GM21528 (cell line): ENCODE results near the gene FGD3.

Experiments
- ATAC-seq: cut with Tn5 transposase; IDR thresholded peaks from one replicate; pipeline ENCODE4 v1.9.1; 2021; ENCODE audit warnings: mild to moderate bottlenecking, moderate library complexity; ENCODE audit not compliant: unreplicated experiment, low FRiP score

Gene FGD3

DNA sequence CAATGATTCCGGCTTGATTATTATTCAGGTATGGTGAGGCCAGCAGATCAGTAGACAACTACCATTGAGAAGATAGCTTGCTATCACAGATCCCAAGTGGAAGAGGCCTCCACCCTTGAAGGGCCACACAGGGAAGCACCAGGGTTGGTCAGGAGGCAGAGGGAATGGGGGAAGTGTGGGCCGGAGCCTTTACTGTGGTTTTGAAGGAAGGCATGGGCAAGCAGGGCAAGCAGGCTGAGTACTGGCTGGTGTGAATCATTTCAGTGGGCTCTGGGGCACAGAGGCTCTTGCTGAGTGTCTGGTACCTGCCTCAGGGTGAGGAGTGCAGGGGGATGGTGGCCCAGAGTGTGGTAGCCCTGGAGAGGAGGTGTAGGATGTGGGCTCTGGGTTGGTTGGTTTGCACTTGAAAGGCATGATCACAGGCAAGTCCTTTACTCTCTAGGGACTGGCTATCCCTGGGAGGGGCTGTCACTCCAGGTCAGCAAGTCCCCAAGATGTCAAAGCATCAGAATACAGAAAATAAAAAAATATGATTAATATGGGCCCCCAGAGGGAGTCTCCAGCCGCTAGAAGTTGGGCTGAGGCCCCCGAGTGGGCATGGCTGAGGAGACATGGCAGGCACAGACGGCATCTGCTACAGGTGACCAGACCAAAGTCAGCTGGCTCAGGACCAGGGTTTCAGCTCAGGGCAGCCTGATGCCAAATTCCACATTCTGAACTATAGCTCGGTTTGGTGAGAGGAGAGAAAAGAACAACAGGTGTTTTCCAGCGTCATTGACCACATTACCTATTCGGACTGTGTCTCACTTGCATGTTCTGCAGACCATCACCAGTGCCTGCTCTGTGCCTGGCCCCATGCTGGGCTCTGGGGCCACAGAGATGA, 101.5 kb downstream of the FGD3 start:
- ATAC-seq: no peak

DNA sequence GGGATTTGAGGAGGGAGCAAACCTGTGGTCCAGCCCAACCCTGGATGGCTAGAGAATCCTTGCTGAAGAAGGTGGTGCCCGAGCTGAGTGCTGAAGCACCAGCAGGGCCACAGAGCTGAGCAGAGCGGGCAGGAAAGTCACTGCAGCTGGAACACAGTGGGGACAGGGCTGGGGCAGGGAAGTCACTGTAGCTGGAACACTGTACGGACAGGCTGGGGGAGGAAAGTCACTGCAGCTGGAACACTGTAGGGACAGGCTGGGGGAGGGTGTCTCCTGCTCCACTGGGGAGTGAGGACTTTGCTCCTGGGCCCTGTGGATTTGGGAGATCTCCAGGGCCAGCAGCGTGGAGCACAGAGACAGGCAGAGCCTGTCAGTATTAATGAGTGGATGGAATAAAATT, 102.2 kb downstream of the FGD3 start:
- ATAC-seq: no peak

DNA sequence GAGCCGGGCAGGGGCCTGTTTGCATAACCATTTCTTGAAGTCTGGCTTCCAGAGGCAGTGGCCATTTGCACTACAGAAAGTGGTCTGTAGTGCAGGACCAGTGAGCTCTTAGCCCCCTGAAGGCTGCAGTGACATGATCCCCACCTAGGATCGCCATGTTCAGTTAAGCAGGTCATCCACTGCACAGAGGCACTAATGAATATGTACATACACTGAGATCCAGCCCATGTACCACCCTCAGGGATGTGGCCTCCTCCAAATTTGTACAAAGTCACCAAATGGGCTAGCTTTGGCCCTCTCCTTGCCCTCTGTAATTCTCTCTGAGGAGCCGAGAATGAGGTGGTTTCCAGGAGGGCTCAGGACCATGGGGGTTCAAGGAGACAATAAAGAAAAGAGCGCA, 102.9 kb downstream of the FGD3 start:
- ATAC-seq: no peak

DNA sequence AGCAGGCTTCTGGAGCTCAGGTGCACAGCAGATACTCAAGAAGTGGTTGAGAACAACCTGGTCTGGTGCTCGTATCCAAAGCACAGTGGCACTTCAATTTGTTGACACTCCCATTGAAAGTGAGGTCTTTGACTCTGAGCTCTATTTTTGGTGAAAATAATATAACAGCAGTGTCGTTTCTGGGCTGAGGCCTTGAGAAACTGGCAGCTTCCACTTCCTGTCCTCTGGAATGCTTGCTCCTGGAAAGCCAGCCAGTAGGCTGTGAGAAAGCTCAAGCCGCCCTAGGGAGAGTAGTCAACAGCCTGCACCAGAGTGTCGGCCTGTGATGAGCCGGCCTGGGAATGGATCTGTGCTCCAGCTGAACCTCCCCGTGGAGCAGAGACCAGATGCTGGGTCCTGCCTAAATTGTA, 104.4 kb downstream of the FGD3 start:
- no peak for ATAC-seq

DNA sequence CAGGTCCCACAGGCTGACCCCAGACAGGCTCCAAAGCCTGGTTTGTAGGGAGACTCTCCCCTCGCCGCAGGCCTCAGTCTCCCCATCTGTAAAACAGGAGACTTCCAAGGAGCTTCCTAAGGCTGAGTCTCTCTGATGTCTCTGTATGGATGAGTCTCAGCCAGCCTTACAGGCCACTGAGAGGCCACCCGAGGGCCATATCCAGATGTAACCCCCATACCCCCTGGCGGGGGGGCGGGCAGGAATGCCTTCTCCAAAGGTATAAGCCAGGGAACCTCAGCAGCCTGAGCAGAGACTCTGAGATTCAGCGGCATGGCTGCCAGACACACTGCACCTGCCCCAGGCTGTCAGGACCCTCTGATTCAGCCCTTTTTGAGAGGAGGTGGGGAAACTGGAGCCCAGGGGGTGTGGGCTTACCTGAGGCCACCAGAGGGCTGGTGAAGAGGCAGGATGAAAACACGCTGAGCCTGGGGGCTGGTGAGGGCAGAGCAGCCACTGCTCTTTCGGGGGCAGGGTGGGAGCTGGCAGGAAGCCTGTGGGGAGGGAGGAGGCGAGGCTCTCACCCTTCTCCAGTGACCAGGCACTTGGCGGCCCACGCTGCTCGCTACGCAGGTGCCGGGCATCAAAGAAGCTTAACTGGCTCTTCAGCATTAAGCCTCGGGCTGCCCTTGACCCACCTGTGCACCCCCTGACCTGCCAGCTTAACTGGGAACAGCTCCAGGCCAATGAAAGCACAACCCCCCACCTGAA, 105.6 kb downstream of the FGD3 start:
- ATAC-seq: no peak

DNA sequence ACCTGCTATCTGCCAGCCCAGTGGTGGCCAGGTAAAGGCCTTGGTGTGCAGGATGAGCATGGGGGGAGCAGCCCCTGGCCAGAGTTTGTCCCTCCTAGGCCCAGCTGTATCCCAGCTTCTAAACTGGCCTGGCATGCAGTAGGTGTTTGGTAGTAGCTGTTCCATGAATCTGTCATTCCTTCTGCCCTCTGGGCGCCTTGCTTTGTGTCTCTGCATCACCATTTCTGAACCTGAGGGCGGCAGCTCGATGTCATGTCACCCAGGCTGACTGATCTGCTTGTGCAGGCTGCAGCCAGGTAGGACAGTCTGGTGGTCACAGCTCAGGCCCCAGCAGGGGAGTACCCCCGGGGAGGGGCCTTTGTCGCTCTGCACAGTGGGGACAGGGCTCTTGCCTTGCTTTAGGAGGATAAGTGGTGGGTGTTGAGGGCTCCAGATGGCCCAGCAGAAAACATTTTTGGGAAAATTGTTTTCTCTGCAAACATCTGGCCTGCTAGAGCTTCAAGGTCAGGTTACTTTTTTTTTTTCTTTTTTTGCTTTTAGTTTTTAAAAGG, 106.5 kb downstream of the FGD3 start:
- no peak for ATAC-seq

DNA sequence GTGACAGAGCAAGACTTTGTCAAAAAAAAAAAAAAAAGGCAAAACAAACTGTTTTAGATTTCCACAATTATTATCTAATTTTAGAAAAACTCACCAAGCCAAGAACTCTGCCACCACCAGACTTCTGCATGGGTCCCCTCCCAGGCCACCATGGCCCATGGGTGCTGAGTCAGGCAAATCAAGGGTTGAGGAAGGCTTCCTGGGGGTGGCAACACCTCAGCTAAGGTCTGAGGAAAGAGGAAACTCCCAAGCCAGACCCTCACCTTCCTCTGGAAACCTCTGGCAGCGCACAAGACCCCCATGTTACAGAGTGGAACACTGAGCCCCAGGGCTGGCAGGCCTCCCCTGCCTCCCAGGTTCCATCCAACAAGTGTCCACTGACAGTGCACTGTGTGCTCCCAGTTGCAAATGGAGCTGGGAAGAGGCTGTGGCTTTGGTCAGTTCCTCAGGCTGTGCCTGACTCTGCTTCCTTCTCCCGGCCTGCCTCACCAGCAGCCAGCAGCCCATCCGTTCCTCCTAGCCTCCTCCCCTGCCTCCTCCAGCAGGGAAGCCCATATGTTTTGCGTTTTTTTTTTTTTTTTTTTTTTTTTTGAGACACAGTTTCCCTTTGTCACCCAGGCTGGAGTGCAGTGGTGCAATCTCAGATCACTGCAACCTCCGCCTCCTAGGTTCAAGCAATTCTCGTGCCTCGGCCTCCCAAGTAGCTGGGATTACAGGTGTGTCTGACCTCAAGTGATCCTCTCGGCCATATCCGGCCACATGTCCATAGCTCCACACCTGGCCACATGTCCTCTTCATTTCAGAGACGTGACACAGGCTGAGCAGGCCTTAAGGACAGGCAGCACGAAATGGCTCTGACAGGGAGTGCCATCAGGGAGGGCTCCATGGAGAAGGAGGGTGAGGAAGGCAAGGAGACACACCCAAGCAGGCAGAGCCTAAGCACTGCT, 107.7 kb downstream of the FGD3 start:
- no peak for ATAC-seq

DNA sequence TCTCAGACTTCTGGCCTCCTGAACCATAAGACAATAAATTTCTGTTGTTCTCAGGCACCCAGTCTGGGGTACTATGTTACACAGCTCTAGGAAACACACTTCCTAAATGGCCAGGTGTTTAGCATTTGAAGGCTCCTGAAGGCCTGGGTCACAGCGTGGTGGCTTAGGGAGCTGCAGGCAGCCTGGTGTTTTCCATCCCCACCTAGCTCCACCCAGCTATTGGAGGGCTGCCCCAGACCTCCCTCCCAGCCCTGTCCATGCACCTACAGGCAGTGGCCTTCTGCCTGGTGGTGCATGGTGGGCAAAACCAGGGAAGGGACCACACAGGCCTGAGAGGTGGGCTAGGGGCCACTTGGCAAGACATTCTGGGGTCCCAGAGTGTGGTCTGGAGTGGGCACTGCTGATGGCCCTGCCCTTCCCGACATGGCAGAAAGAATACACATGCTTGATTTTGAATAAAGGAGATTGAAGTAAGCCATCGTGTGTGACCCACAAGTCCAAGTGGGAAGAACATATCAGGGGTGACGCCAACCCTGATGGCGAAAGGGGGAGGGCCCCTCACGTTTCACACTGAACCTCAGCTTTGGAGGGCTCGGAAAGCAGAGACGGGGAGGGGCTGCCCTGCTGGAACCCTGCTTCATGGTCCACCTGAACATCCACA, 109.8 kb downstream of the FGD3 start:
- no peak for ATAC-seq

DNA sequence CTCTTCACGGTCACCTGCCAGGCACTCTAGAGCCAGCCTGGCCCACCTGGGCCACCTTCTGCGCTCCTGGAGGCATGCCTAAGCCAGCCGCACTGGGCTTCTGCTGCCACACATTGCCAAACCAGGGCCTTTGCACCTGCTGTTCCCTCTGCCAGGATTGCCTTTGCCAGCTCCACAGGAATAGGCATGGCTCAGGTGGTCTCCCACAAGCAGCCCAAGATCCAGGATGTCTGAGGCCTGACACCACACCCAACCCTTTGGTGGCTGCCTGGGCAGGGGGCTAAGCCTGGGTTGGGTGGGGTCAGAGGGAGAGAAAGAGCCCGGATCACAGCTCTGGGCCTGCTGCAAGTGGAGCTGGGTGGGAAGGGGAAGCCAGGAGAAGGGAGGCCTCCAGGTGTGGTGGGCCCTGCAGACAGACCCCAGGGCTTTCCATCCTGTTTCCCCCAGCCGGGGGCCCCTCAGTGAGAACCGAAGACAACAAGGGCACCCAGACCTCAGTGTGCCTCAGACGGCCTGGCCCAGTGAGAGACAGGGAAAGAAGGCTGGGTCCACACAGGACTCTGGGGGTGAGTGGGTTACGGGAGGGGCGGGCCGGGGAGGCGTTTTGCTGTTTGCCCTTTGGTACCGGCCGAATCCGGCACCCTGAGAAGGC, 110.5 kb downstream of the FGD3 start:
- peak; percentile 12 for ATAC-seq

DNA sequence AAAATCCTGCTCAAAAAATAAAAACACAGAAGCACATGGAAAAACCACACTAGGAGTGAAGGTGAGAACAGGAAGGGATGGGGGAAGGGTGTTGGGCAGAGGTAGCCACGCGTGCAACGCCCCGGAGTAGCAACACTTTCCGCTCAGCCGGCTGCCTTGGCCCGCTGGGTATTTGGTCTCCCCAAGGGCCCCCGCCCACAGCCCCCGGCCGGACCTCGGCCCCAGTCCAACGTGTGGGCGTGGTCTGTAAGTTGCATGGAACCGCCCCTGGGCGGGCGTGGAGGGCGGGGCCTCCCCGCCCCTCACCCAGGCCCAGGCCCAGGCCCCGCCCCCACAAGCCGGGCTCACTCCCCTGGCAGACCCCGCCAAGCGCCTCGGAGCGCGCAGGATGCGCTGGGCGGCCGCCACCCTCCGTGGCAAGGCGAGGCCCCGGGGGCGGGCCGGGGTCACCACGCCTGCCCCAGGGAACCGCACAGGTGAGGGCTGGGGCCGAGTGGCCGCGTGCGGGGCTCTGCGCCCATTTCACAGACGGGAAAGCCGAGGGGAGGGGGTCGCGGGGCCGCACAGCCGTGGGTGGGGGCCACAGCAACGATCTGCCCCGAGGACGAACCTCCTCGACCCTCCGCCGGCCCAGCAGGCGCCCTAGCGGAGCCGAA, 111.2 kb downstream of the FGD3 start, which contains the start of gene SUSD3:
Gene SUSD3 (plus strand): TSS at position 347 of the 656 bp plus-strand sequence. CDS start 42 bp downstream, at position 389.
- ATAC-seq: peak; percentile 47

DNA sequence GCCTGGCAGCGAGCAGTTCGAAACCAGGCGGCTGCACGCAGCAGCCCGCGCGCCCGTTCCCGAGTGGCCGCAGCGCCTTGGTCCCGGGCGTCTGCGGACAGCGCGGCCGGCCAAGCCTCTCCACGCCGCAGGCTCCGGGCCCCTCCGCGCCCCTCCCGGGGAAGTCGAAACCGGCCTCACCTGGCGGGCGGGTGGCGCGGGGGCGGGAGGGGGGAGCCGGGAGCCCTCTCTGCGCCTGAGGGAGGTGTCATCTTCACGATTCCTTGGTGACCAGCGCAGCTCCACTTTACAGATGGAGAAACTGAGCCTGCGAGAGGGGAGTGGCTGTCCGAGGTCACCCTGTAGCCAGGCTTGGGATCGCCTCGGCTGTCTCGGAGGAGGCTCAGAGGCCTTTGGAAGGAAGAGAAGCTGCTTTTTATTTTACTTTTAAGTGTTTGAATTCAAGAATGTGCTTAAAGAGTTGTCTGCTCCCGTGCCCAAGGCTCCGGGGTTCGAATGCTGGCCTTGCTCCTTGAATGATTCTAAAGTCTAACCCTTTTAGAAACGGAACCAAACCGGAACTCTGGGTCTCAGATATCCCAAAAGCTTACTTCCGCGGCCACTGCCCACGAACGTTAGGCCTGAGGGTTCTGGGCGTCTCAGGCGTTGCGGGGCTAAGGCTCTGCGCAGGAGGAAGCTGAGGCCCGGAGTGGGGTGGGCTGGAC, 111.8 kb downstream of the FGD3 start:
- peak; percentile 11 for ATAC-seq

DNA sequence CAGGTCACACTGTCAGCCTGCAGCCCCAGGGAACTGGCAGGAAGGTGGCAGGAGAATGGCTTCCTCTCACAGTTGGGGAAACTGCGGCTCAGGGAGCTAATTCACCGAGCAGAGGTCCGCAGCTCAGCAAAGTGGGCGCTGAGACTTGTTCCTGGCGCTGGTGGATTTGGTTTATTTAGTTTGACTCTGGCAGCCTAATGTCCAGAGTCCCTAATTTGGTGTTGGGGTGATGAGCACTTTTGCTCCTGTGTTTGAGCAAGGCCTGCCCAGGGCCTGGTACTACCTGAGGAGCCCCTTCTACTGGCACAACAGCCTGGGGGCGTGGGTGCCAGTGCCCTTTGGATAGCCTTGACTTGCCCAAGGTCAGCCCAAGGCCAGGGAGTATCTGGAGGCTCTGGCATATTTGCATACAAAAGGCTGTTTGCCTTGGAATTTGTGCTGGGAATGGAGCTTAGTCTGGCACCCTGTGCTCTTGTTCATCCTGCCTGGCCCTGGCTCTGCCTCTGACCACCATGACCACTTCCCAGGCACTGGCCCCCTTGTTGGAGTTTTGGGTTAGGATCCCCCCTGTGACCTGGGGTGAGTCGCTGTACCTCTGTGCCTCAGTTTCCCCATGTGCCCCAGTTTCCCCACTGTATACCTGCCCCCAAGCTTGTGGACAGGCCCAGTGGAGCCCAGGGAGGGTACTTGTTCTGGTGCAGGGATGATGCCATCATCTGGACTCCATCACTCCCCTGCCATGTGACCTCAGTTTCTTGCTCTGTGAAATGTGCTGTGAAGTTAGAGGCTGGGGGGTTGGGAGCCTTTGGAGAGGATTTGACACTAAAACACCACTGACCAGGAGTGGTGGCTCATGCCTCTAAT, 112.6 kb downstream of the FGD3 start:
- no peak for ATAC-seq

DNA sequence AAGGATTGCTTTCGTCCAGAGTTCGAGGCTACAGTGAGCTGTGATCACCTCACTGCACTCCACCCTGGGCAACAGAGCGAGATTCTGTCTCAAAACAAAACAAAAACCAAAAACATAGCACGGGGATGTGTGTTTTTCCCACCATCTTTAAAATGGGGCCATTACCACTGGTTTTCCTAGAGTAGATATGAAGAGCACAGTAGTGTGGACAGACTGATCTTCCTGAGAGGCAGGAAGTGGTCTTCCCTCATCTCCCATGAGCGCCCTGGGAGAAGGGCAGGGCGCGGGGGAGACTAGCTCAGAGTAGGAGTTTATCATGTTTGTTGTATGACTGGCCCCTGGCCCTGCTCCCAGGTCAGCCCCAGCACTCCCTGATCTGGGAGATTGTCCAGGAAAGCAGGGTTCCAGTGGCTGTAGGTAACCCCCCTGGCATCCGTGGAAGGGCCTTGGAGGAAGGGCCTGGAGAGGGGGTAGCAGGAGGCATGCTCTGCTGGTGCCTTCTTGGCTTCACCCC, 113.5 kb downstream of the FGD3 start:
- no peak for ATAC-seq

DNA sequence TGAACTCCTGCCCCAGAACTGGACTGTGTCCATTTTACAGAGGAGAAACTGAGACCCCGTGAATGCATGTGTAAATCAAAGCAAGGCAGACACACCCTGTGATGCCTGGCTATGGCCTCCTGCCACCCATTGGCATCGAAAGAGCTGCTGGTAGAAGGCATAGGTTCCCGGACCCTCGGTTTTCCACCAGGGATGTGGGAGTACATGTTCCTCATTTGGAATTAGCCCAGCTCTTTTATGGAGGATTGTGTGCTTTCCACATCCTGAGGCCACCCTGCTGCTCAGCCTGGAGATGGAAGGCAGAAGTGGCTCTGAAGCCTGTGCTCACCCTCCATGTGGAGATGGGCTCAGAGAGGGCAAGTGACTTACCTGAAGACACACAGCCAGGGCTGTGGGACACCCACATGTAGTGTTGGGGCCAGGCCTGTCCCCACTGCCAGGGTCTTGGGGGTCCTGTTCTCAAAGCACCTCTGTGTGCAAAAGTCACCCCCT, 114.0 kb downstream of the FGD3 start:
- ATAC-seq: no peak

DNA sequence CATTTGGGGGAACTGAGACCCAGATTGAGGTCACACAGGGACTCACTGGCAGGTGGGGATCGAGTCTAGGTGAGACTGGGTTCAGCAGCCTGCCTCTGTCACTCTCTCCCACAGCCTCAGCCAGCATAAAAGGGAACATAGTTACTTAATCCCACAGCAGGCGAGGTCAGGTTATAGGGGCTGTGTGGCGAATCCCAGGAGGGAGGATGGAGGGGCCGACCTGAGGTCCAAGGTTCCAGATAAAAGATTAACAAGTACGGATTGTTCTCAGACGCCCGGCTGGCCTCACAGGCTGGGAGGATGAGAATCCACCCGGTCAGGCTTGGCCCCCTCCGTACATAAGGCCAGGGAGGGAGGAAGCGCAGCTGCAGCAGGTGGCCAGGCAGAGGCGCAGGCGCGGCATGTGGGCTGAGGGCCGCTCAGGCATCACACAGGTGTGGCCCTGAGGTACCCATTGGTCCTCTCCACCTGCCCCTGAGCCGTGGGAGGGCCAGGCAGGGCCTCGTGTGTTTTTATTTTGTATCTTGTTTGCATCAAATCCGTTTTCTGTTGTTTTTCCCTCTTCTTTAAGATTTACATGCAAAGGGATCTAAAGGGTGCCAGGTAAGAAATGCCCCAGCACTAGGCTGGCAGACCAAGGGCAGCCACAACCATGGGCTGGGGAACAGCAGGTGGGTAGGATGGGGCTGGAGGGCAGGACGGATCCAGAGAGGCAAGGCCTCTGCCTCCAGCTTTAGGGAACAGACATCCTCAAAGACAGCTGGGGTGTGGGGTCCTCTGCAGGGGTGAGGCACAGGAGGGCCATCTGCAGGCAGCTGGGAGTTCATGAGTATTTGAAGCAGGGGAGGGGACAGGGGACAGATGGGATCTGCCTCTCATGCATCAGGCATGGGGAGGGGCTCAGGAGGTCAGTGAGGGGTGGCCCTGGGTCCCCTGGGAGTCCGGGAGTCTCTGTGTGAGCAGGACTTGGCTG, 114.8 kb downstream of the FGD3 start:
- ATAC-seq: no peak
